Thyroid gland (tissue), 4 donors: ENCODE results near the gene EIF4ENIF1.

Experiments
- POLR2A ChIP-seq, 2 donors: fragments of 450-650 bp; IDR thresholded peaks; one replicate each; pipeline ENCODE4 v1.6.1; 2017; ENCODE audit warnings: antibody characterized with exemption in 2 of 2, mild to moderate bottlenecking in 2 of 2, moderate library complexity in 1 of 2
- TF ChIP-seq, protein P1 (sequence below), 6 experiments: fragments of 200-600 bp in 3 of 6; fragments of 450-650 bp in 3 of 6; sonication (generic) in 3 of 6; IDR thresholded peaks; one replicate each; pipeline ENCODE4 v1.5.1; 2016 to 2019; ENCODE audit warnings: antibody characterized with exemption in 6 of 6, mild to moderate bottlenecking in 2 of 6, inconsistent platforms in 1 of 6, moderate library complexity in 1 of 6

GRCh38 chr22:31442768-31443489 is 46.7 kb downstream of the EIF4ENIF1 start:
- TF ChIP-seq, protein P1, sequence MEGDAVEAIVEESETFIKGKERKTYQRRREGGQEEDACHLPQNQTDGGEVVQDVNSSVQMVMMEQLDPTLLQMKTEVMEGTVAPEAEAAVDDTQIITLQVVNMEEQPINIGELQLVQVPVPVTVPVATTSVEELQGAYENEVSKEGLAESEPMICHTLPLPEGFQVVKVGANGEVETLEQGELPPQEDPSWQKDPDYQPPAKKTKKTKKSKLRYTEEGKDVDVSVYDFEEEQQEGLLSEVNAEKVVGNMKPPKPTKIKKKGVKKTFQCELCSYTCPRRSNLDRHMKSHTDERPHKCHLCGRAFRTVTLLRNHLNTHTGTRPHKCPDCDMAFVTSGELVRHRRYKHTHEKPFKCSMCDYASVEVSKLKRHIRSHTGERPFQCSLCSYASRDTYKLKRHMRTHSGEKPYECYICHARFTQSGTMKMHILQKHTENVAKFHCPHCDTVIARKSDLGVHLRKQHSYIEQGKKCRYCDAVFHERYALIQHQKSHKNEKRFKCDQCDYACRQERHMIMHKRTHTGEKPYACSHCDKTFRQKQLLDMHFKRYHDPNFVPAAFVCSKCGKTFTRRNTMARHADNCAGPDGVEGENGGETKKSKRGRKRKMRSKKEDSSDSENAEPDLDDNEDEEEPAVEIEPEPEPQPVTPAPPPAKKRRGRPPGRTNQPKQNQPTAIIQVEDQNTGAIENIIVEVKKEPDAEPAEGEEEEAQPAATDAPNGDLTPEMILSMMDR (IDR thresholded peaks at IDR 0.05): no peak
- no peak for TF ChIP-seq POLR2A (IDR thresholded peaks at IDR 0.05)
